BLaER1 (cell line): ENCODE results near the gene DCTPP1.
A peak's percentile ranks its signal among the peaks of the same experiment; 100 is the strongest.
"Not testable (repeated sequence)": the region's sequence is repeated elsewhere in the genome, so short reads cannot be mapped to it uniquely, and the experiment has no call there.

Experiments
- H3K27ac ChIP-seq: shearing (Covaris generic); formaldehyde crosslinking; 2 replicates; pipeline ENCODE4 v1.8.1; 2022
- H3K27me3 ChIP-seq: shearing (Covaris generic); formaldehyde crosslinking; 2 replicates; pipeline ENCODE4 v1.8.1; 2022
- H3K36me3 ChIP-seq: shearing (Covaris generic); formaldehyde crosslinking; 2 replicates; pipeline ENCODE4 v1.8.1; 2022
- H3K4me1 ChIP-seq: shearing (Covaris generic); formaldehyde crosslinking; 2 replicates; pipeline ENCODE4 v1.8.1; 2022
- H3K4me2 ChIP-seq: shearing (Covaris generic); formaldehyde crosslinking; 2 replicates; pipeline ENCODE4 v1.8.1; 2022
- H3K4me3 ChIP-seq: shearing (Covaris generic); formaldehyde crosslinking; 2 replicates; pipeline ENCODE4 v1.8.1; 2022
- H3K9ac ChIP-seq: shearing (Covaris generic); formaldehyde crosslinking; 2 replicates; pipeline ENCODE4 v1.8.1; 2022
- H3K9me3 ChIP-seq: shearing (Covaris generic); formaldehyde crosslinking; 2 replicates; pipeline ENCODE4 v1.8.1; 2022
- H4K20me1 ChIP-seq: shearing (Covaris generic); formaldehyde crosslinking; 2 replicates; pipeline ENCODE4 v1.8.1; 2022
- Cebpa-rat ChIP-seq: shearing (Covaris generic); IDR thresholded peaks from 2 replicates; pipeline ENCODE4 v1.8.1; 2022

DCTPP1 gene

GRCh38 chr16:30399435-30400186 is 30.2 kb downstream of the DCTPP1 start:
- Histone ChIP-seq H3K4me3 (peak overlapping the region; percentile 70), H3K9ac (peak overlapping the region; percentile 87), H3K9me3 (no peaks in the 10 kb centered on the region), H3K27me3 (no peaks in the 10 kb centered on the region), H4K20me1 (peaks cover 25% of the 10 kb centered on the region), H3K4me1 (peaks cover 59% of the 10 kb centered on the region), H3K36me3 (peaks cover 25% of the 10 kb centered on the region), H3K27ac (peak overlapping the region; percentile 84), H3K4me2 (peak overlapping the region; percentile 83)
- TF ChIP-seq Cebpa-rat = no peak

- no peak for TF ChIP-seq Cebpa-rat
- Histone ChIP-seq H3K27me3 (no peaks in the 10 kb centered on the region), H3K27ac (peak overlapping the region; percentile 84)
Observed at GRCh38 chr16:30398661-30399434, 31.0 kb downstream of the DCTPP1 start.

GRCh38 chr16:30397776-30398660 is 31.8 kb downstream of the DCTPP1 start:
- peaks cover 25% of the 10 kb centered on the region for H4K20me1 ChIP-seq
- no peak overlapping the region for H3K4me3 ChIP-seq
- H3K36me3 ChIP-seq = peaks cover 25% of the 10 kb centered on the region
- H3K27ac ChIP-seq = peak overlapping the region; percentile 84
- H3K4me2 ChIP-seq = peak overlapping the region; percentile 94
- H3K9ac ChIP-seq = peak overlapping the region; percentile 87
- peaks cover 72% of the 10 kb centered on the region for H3K4me1 ChIP-seq
- H3K27me3 ChIP-seq = no peaks in the 10 kb centered on the region
- TF ChIP-seq Cebpa-rat = no peak
- H3K9me3 ChIP-seq = no peaks in the 10 kb centered on the region

More at GRCh38 chr16:30398661-30399434, 31.0 kb downstream of the DCTPP1 start:
- peak overlapping the region; percentile 83 for H3K4me2 ChIP-seq
- H3K4me1 ChIP-seq = peaks cover 67% of the 10 kb centered on the region
- peak overlapping the region; percentile 87 for H3K9ac ChIP-seq
- H3K36me3 ChIP-seq = peaks cover 25% of the 10 kb centered on the region
- peaks cover 25% of the 10 kb centered on the region for H4K20me1 ChIP-seq
- H3K4me3 ChIP-seq = no peak overlapping the region
- no peaks in the 10 kb centered on the region for H3K9me3 ChIP-seq

GRCh38 chr16:30397056-30397455 is 32.8 kb downstream of the DCTPP1 start:
- peak overlapping the region; percentile 94 for H3K4me2 ChIP-seq
- H3K9me3 ChIP-seq = no peaks in the 10 kb centered on the region
- H3K36me3 ChIP-seq = peaks cover 25% of the 10 kb centered on the region
- peak overlapping the region; percentile 59 for H3K27ac ChIP-seq
- H3K9ac ChIP-seq = peak overlapping the region; percentile 87
- no peak for TF ChIP-seq Cebpa-rat
- peaks cover 25% of the 10 kb centered on the region for H4K20me1 ChIP-seq
- H3K4me3 ChIP-seq = peak overlapping the region; percentile 99; the same call in 1 of the 2 replicates
- no peaks in the 10 kb centered on the region for H3K27me3 ChIP-seq
- peaks cover 71% of the 10 kb centered on the region for H3K4me1 ChIP-seq

GRCh38 chr16:30396627-30397026 is 33.2 kb downstream of the DCTPP1 start:
- not testable (repeated sequence) for H3K27ac ChIP-seq, H3K27me3 ChIP-seq, H3K9me3 ChIP-seq
- peak overlapping the region; percentile 87 for H3K9ac ChIP-seq
- peaks cover 25% of the 10 kb centered on the region for H3K36me3 ChIP-seq
- peak overlapping the region; percentile 99 for H3K4me3 ChIP-seq
- peak overlapping the region; percentile 94 for H3K4me2 ChIP-seq
- peaks cover 25% of the 10 kb centered on the region for H4K20me1 ChIP-seq
- H3K4me1 ChIP-seq = peaks cover 66% of the 10 kb centered on the region

GRCh38 chr16:30395992-30396585 is 33.7 kb downstream of the DCTPP1 start:
- H3K4me2 ChIP-seq = peak overlapping the region; percentile 94
- H3K27ac ChIP-seq = peak overlapping the region; percentile 87
- H3K9ac ChIP-seq = peak overlapping the region; percentile 90
- no peaks in the 10 kb centered on the region for H3K9me3 ChIP-seq
- TF ChIP-seq Cebpa-rat = no peak
- H3K4me3 ChIP-seq = peak overlapping the region; percentile 99
- peaks cover 25% of the 10 kb centered on the region for H3K36me3 ChIP-seq
- no peaks in the 10 kb centered on the region for H3K27me3 ChIP-seq
- peaks cover 61% of the 10 kb centered on the region for H3K4me1 ChIP-seq
- H4K20me1 ChIP-seq = peaks cover 25% of the 10 kb centered on the region

- Histone ChIP-seq H3K27ac (peak within 1 kb of the TSS; percentile 87), H3K9me3 (no peaks in the 10 kb centered on the region), H3K4me1 (peaks cover 63% of the 10 kb centered on the region), H4K20me1 (peaks cover 25% of the 10 kb centered on the region), H3K27me3 (no peaks in the 10 kb centered on the region), H3K9ac (peak within 1 kb of the TSS; percentile 90), H3K4me2 (peak within 1 kb of the TSS; percentile 94), H3K36me3 (peaks cover 25% of the 10 kb centered on the region), H3K4me3 (peak within 1 kb of the TSS; percentile 99)
- no peak for TF ChIP-seq Cebpa-rat
Observed at GRCh38 chr16:30395155-30395991, 34.5 kb downstream of the DCTPP1 start, which contains the start of gene ZNF48. TSS of gene ZNF48 (plus strand) at chr16:30395420. CDS start at chr16:30395795, 375 bp downstream.

- Histone ChIP-seq H3K27ac (peak overlapping the region; percentile 87), H3K4me2 (peak overlapping the region; percentile 94), H3K27me3 (no peaks in the 10 kb centered on the region), H3K9me3 (no peaks in the 10 kb centered on the region), H3K9ac (peak overlapping the region; percentile 90), H3K4me3 (peak overlapping the region; percentile 99), H3K4me1 (peaks cover 61% of the 10 kb centered on the region), H3K36me3 (peaks cover 25% of the 10 kb centered on the region), H4K20me1 (peaks cover 25% of the 10 kb centered on the region)
- no peak for TF ChIP-seq Cebpa-rat
Observed at GRCh38 chr16:30394592-30395154, 35.2 kb downstream of the DCTPP1 start.
